GM12878 (cell line): ENCODE data around the gene DAZAP1.

ENCODE experiments used
- BRCA1 ChIP-seq: IDR thresholded peaks from 2 replicates; pipeline ENCODE4 v1.6.1; 2011; ENCODE audit warnings: low read depth, low read length, improper control_type of control experiment
- CBFB ChIP-seq: IDR thresholded peaks from 2 replicates; pipeline ENCODE4 v1.6.1; 2016; ENCODE audit warnings: antibody characterized with exemption, low read depth
- POU2F2 ChIP-seq: IDR thresholded peaks from 3 replicates; pipeline ENCODE4 v1.6.1; 2011; ENCODE audit warnings: low read depth, mild to moderate bottlenecking, low read length, borderline replicate concordance
- TF ChIP-seq, protein P1 (sequence below), 3 experiments: IDR thresholded peaks in 2 of 3; conservative IDR thresholded peaks in 1 of 3; 2 replicates each; pipeline ENCODE4 v1.5.1; 2011; ENCODE audit warnings: low read depth in 3 of 3, low read length in 3 of 3, mild to moderate bottlenecking in 3 of 3, control low read depth in 2 of 3, moderate library complexity in 2 of 3, inconsistent platforms in 1 of 3, mixed read lengths in 1 of 3; ENCODE audit not compliant: control insufficient read depth in 2 of 3, insufficient read depth in 1 of 3; ENCODE audit errors: extremely low read depth in 1 of 3

DNA sequence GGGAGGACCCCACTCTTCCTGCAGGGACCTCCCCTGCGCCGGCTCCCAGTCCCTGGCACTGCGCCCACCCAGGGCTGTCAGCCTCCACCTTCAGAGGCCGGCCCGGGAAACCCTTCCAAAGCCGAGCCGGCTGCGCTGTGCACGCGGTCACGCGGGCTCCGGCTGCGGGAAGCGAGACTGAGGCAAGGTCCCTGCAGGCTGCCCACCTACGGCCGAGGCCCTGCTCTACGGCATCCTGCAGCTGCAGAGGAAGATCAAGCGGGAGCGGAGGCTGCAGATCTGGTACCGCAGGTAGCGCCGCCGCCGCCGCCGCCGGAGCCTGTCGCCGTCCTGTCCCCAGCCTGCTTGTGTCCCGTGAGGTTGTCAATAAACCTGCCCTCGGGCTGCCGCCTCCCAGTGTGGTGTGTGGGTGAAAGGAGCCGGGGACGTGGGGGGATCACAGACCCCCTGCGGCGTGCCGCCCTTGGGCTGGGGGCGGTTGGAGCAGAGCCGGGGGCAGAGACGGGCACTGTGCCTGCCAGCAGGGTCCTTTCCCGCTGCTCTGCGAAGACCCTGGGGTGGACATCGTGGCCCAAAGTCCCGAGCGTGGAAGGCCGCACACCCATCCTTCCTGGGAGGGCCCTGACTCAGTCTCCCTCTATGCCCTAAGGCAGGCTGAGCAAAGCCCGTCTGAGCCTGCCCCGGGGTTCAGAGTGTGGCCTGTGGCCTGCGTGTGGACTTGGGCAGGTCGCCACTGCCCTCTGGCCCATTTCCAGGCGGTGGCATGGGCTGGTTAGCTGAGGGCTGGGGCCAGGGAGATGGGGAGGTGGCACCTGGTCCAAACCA, 12.0 kb upstream of the DAZAP1 start:
- TF ChIP-seq CBFB: no peak
- TF ChIP-seq, protein P1, sequence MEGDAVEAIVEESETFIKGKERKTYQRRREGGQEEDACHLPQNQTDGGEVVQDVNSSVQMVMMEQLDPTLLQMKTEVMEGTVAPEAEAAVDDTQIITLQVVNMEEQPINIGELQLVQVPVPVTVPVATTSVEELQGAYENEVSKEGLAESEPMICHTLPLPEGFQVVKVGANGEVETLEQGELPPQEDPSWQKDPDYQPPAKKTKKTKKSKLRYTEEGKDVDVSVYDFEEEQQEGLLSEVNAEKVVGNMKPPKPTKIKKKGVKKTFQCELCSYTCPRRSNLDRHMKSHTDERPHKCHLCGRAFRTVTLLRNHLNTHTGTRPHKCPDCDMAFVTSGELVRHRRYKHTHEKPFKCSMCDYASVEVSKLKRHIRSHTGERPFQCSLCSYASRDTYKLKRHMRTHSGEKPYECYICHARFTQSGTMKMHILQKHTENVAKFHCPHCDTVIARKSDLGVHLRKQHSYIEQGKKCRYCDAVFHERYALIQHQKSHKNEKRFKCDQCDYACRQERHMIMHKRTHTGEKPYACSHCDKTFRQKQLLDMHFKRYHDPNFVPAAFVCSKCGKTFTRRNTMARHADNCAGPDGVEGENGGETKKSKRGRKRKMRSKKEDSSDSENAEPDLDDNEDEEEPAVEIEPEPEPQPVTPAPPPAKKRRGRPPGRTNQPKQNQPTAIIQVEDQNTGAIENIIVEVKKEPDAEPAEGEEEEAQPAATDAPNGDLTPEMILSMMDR (IDR thresholded peaks at IDR 0.05 in 2 of 3, conservative IDR thresholded peaks at IDR 0.05 in 1 of 3; ENCODE audit: control insufficient read depth in 2 of 3, extremely low read depth in 1 of 3, insufficient read depth in 1 of 3, low read depth in 3 of 3, low read length in 3 of 3): no peak
- TF ChIP-seq BRCA1: no peak
- no peak for TF ChIP-seq POU2F2
